Coronary artery (tissue), 2 donors: ENCODE results near the gene RASSF8.

Experiments used
- DNase-seq: peaks from one replicate; pipeline ENCODE4 v3.0.0-alpha.2; 2017; ENCODE audit warnings: low spot score
- H3K27ac ChIP-seq, 2 donors: fragments of 200-600 bp; sonication (generic); one replicate each; pipeline ENCODE4 v1.5.1; 2016 to 2019
- H3K4me3 ChIP-seq: fragments of 200-600 bp; sonication (generic); 2 replicates; pipeline ENCODE4 v1.5.1; 2016; ENCODE audit warnings: mild to moderate bottlenecking, moderate library complexity
- TF ChIP-seq, protein P1 (sequence below): fragments of 200-600 bp; sonication (generic); IDR thresholded peaks from one replicate; pipeline ENCODE4 v1.5.1; 2019; ENCODE audit warnings: antibody characterized with exemption

Gene RASSF8

DNA sequence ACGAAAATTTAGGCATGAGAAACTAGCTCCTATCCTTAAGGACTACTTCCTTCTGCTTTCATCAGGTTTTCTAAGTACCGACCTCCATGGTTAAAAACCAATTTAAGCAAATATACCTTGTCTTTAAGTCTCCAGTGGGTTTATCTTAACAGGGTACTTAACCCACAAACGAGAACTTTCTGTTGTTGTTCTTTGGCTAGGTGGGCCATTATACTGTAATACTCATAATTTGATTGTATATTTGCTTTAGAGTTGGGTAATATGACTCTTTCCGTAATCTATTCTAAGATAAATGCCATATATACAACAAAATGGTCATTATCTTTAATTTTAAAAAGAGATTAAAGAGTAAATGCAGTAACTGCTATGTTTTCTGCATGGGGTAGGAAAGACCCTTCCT lies 21.6 kb downstream of the RASSF8 start:
- H3K27ac ChIP-seq, result no peak overlapping the region
- TF ChIP-seq, protein P1, sequence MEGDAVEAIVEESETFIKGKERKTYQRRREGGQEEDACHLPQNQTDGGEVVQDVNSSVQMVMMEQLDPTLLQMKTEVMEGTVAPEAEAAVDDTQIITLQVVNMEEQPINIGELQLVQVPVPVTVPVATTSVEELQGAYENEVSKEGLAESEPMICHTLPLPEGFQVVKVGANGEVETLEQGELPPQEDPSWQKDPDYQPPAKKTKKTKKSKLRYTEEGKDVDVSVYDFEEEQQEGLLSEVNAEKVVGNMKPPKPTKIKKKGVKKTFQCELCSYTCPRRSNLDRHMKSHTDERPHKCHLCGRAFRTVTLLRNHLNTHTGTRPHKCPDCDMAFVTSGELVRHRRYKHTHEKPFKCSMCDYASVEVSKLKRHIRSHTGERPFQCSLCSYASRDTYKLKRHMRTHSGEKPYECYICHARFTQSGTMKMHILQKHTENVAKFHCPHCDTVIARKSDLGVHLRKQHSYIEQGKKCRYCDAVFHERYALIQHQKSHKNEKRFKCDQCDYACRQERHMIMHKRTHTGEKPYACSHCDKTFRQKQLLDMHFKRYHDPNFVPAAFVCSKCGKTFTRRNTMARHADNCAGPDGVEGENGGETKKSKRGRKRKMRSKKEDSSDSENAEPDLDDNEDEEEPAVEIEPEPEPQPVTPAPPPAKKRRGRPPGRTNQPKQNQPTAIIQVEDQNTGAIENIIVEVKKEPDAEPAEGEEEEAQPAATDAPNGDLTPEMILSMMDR, result no peak
- DNase-seq, result no peak
- H3K4me3 ChIP-seq, result no peak overlapping the region

DNA sequence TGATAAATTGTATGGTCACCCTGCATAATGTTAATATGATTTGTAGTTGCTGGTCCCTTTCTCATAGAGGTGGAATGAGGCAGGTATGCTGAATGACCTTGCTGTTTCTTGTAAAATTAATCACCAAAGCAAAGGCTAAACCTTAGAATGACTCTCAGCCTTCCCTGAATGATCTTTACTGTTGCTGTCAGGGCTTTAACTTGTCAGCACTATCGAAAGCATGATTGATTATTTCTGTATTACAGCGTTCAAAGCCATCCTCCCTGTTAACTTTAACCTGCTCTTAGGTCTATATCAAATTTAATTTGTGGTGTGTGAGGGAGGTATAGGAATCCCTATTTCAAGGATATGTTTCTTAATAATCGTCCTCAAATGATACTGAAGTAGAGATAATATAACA lies 23.1 kb downstream of the RASSF8 start:
- Histone ChIP-seq H3K27ac (no peak overlapping the region), H3K4me3 (no peak overlapping the region)
- TF ChIP-seq, protein P1, result no peak
- DNase-seq, result no peak

DNA sequence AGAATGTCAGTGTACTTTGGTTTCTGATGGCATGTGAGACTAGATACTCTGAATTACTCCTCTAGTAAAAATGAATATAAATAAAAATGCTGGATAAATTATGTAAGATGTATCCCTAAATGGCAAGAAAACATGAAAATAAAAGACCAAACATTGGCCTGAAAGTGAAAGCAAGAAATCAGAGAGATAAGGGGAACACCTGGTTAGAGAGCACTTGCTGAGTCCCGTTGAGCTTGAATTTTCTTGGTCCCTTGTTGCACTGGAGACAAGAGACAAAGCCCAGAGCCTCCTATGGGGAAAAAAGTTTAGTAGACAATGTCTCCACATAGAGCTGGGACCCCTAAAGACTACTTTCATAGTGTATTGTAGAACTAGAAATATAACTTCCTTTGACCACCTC lies 23.9 kb downstream of the RASSF8 start:
- no peak overlapping the region for H3K4me3 ChIP-seq
- TF ChIP-seq, protein P1, result no peak
- H3K27ac ChIP-seq, result no peak overlapping the region
- DNase-seq, result no peak

DNA sequence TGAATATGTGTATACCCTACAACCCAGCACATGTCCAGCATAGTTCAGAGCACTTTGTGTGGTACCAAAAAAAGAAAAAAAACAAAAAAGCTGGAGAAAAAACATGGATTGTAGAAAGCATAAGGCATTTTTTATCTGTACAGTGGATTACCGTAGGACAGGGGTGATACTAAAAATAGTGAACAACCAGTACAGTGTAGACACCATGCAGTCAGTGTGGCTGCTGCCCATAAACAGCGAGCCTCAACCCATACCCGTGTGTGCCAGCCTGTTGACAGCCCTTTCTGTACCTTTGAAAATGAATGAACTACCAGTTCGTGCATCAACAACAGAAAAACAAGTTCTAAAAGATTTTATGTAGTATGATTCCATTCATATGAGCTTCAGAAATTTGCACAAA lies 25.1 kb downstream of the RASSF8 start:
- DNase-seq, result no peak
- TF ChIP-seq, protein P1, result no peak
- Histone ChIP-seq H3K27ac (no peak overlapping the region), H3K4me3 (no peak overlapping the region)

DNA sequence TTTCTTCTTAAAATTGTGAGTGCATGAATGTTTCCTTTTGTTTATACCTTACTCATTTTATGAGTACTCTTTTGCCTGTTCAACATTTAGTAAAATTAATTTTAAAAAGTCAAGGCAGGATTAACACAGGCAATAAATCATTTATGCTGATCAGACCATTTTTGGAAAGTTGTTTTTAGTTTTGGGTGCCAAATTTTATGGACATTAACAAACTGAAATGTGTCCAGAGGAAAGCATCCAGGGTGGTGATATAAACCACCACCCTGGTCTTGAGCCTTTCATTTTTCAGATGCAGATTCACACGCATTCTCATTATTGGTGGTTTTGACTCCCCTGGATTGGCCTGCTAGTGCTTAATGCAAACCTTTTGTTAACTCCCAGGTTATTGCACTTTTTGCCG lies 26.3 kb downstream of the RASSF8 start:
- Histone ChIP-seq H3K4me3 (no peak overlapping the region), H3K27ac (no peak overlapping the region)
- TF ChIP-seq, protein P1, result no peak
- DNase-seq, result no peak

DNA sequence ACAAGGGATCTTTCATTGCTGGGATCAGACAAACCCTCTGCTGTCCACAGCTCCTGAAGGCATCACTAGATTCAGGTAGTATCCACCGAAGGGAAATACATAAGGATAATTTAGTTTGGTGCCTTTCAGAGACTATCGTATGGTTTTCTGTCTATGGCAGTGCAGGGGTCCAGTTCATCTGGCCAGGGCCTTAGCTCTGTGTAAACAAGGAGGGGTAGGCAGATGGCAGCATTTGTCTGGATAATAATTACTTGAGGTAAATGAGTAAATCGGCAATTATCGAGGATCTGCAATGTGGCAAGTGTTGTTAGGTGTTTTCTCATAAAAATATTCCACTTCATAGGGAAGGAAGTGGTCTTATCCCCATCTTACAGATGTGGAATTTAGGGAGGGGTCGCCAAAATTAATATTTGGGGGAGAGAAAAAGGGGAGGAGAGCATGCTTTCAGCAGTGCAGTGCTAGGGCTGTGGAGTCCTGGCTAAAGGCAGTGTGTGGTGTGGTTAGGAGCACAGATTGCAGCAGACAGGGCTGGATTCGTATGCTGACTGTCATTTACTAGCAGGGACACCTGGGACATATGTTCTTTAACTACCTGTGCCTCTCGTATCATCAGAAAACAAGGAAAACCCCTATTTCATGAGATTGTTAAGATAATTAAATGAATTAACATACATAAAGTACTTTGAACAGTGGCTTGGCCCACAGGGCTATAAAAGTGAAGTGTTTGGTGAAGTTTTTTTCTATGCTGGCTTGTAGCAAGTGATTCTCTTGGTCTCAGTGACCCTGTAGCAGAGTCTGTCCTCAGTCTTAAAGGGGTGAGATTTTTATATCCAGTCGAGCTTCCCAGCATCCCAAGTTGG lies 27.1 kb downstream of the RASSF8 start:
- H3K4me3 ChIP-seq, result no peak overlapping the region
- no peak overlapping the region for H3K27ac ChIP-seq
- TF ChIP-seq, protein P1, result no peak

DNA sequence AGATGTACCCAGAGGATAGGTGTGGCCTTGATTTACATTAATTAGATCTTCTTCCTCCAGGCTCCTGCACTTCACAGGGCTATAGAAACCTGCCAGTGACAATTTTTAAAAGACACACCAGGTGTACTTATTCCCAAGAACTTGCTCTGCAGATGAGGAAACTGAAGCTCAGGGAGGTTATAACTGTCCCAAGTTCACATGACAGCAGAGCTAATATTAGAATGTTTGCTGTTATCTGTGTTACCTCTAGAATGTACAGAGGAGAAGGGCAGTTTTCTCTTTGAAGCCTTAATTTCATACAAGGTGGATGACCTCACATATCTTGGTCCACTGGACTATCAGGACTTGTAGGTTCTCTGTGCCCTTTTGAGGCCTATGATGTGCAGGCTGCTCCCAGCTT lies 27.7 kb downstream of the RASSF8 start:
- no peak overlapping the region for H3K27ac ChIP-seq

More for the DNA sequence above, 27.1 kb downstream of the RASSF8 start:
- DNase-seq, result no peak

More for the DNA sequence above, 27.7 kb downstream of the RASSF8 start:
- H3K4me3 ChIP-seq, result no peak overlapping the region
- DNase-seq, result no peak
- TF ChIP-seq, protein P1, result no peak
